IMR-90 (cell line): Measurements from ENCODE around the gene ANGPT4. TPM values are rescaled to one million over a fixed set of nuclear protein-coding genes. Genes with fewer than 3 reads are reported as not detected.

Experiments
- ATAC-seq: fragments of 200-7000 bp; cut with Tn5 transposase; 2 replicates; pipeline ENCODE4 v1.9.1; 2020; ENCODE audit warnings: low read depth, mild to moderate bottlenecking, moderate library complexity
- BruUV-seq: library from RNA; stranded (reverse); fragments of 400-500 nt; replicated peaks from 2 replicates; lab custom pipeline; 2021; lab: Mats Ljungman, UMichigan
- CTCF ChIA-PET: fragments of 300-600 bp; formaldehyde crosslinking; extraction: SDS; loops from one replicate; lab custom pipeline; 2021; ENCODE audit warnings: antibody characterized with exemption; lab: Yijun Ruan, JAX
- POLR2A ChIA-PET: fragments of 300-600 bp; sonication (Branson Sonifier 250); formaldehyde crosslinking; loops from one replicate; lab custom pipeline; 2022; ENCODE audit warnings: antibody characterized with exemption; ENCODE audit not compliant: unreplicated experiment; lab: Charles Lee
- DNase-seq: peaks from one replicate; pipeline ENCODE4 v3.0.0; 2013
- H2AFZ ChIP-seq: replicated peaks from 2 replicates; pipeline ENCODE3; 2013; ENCODE audit warnings: low read length, mild to moderate bottlenecking; ENCODE audit not compliant: poor library complexity
- H2AK5ac ChIP-seq: 2 replicates; pipeline ENCODE4 v1.6.1; 2013; ENCODE audit warnings: low read depth, low read length, inconsistent platforms
- H2AK9ac ChIP-seq: replicated peaks from 2 replicates; pipeline ENCODE3; 2013; ENCODE audit warnings: mild to moderate bottlenecking, low read depth, low read length, moderate library complexity; ENCODE audit not compliant: poor library complexity
- H2BK120ac ChIP-seq: 2 replicates; pipeline ENCODE4 v1.6.1; 2013; ENCODE audit warnings: low read depth, low read length, inconsistent platforms
- H2BK15ac ChIP-seq: 3 replicates; pipeline ENCODE4 v1.6.1; 2013; ENCODE audit warnings: low read depth, low read length, inconsistent platforms
- H2BK20ac ChIP-seq: 2 replicates; pipeline ENCODE4 v1.6.1; 2013; ENCODE audit warnings: low read depth, mild to moderate bottlenecking, inconsistent platforms, low read length, moderate library complexity
- H2BK5ac ChIP-seq: 2 replicates; pipeline ENCODE4 v1.6.1; 2013; ENCODE audit warnings: mild to moderate bottlenecking, low read depth, low read length, inconsistent platforms; ENCODE audit not compliant: poor library complexity, severe bottlenecking
- H3K14ac ChIP-seq: replicated peaks from 2 replicates; pipeline ENCODE4 v1.6.1; 2013; ENCODE audit warnings: low read depth, low read length, inconsistent platforms
- H3K18ac ChIP-seq: 2 replicates; pipeline ENCODE4 v1.6.1; 2013; ENCODE audit warnings: low read depth, low read length, control low read depth
- H3K23ac ChIP-seq: 2 replicates; pipeline ENCODE4 v1.6.1; 2013; ENCODE audit warnings: low read depth, low read length, inconsistent platforms
- H3K27ac ChIP-seq: 2 replicates; pipeline ENCODE4 v1.5.1; 2013; ENCODE audit warnings: mild to moderate bottlenecking, control low read depth, low read length; ENCODE audit not compliant: insufficient read depth
- H3K27me3 ChIP-seq: 2 replicates; pipeline ENCODE4 v1.6.1; 2013; ENCODE audit warnings: low read length; ENCODE audit not compliant: control insufficient read depth, insufficient read depth
- H3K36me3 ChIP-seq: 2 replicates; pipeline ENCODE4 v1.6.1; 2013; ENCODE audit warnings: low read length, mixed read lengths; ENCODE audit not compliant: control insufficient read depth, insufficient read depth
- H3K4ac ChIP-seq: 2 replicates; pipeline ENCODE4 v1.6.1; 2013; ENCODE audit warnings: low read depth, low read length, inconsistent platforms
- H3K4me1 ChIP-seq: 2 replicates; pipeline ENCODE4 v1.6.1; 2013; ENCODE audit warnings: low read length, mixed read lengths; ENCODE audit not compliant: control insufficient read depth, insufficient read depth
- H3K4me2 ChIP-seq: 2 replicates; pipeline ENCODE4 v1.6.1; 2013; ENCODE audit warnings: low read depth, mild to moderate bottlenecking, control low read depth, low read length, moderate library complexity
- H3K4me3 ChIP-seq: 2 replicates; pipeline ENCODE4 v1.5.1; 2013; ENCODE audit warnings: low read depth, mild to moderate bottlenecking, control low read depth, low read length, moderate library complexity; ENCODE audit not compliant: insufficient read depth
- H3K56ac ChIP-seq: 2 replicates; pipeline ENCODE4 v1.6.1; 2013; ENCODE audit warnings: low read length, inconsistent platforms; ENCODE audit not compliant: insufficient read depth; ENCODE audit errors: extremely low read depth
- H3K79me1 ChIP-seq, 2 experiments: 2 replicates each; pipeline ENCODE4 v1.6.1; 2013; ENCODE audit warnings: low read length in 2 of 2, inconsistent platforms in 1 of 2, low read depth in 1 of 2
- H3K9ac ChIP-seq: 2 replicates; pipeline ENCODE4 v1.6.1; 2013; ENCODE audit warnings: low read depth, low read length, control low read depth
- H3K9me1 ChIP-seq: 2 replicates; pipeline ENCODE4 v1.6.1; 2013; ENCODE audit warnings: low read length, inconsistent platforms; ENCODE audit not compliant: insufficient read depth
- H3K9me3 ChIP-seq: 2 replicates; pipeline ENCODE4 v1.6.1; 2013; ENCODE audit warnings: low read length; ENCODE audit not compliant: control insufficient read depth, insufficient read depth
- H4K20me1 ChIP-seq: 2 replicates; pipeline ENCODE4 v1.6.1; 2013; ENCODE audit warnings: low read length, inconsistent platforms; ENCODE audit not compliant: insufficient read depth
- H4K5ac ChIP-seq: 2 replicates; pipeline ENCODE4 v1.6.1; 2013; ENCODE audit warnings: mild to moderate bottlenecking, low read depth, low read length, control low read depth
- H4K8ac ChIP-seq, 2 experiments: 2 replicates each; pipeline ENCODE4 v1.6.1; 2013; ENCODE audit warnings: low read depth in 2 of 2, low read length in 2 of 2, control low read depth in 1 of 2, inconsistent platforms in 1 of 2
- H4K91ac ChIP-seq: 2 replicates; pipeline ENCODE4 v1.6.1; 2013; ENCODE audit warnings: low read depth, low read length, inconsistent platforms; ENCODE audit not compliant: insufficient read depth
- CEBPB ChIP-seq: IDR thresholded peaks from 2 replicates; pipeline ENCODE4 v1.6.1; 2012; ENCODE audit warnings: low read depth, low read length, improper control_type of control experiment
- CHD1 ChIP-seq: IDR thresholded peaks from 2 replicates; pipeline ENCODE4 v1.6.1; 2012; ENCODE audit warnings: low read depth, low read length, improper control_type of control experiment
- MAZ ChIP-seq: IDR thresholded peaks from 2 replicates; pipeline ENCODE4 v1.6.1; 2012; ENCODE audit warnings: low read depth, mild to moderate bottlenecking, low read length, improper control_type of control experiment, moderate library complexity, borderline replicate concordance
- MXI1 ChIP-seq: IDR thresholded peaks from 2 replicates; pipeline ENCODE4 v1.6.1; 2012; ENCODE audit warnings: low read depth, mild to moderate bottlenecking, low read length, moderate library complexity, borderline replicate concordance
- NFE2L2 ChIP-seq: fragments of 150-350 bp; IDR thresholded peaks from 2 replicates; pipeline ENCODE4 v1.6.1; 2016; ENCODE audit warnings: low read depth, mild to moderate bottlenecking, low read length
- SMC3 ChIP-seq: fragments of 150-350 bp; IDR thresholded peaks from 2 replicates; pipeline ENCODE4 v1.6.1; 2016; ENCODE audit warnings: low read depth, mild to moderate bottlenecking, antibody characterized with exemption, low read length, moderate library complexity
- USF2 ChIP-seq: fragments of 150-350 bp; IDR thresholded peaks from 2 replicates; pipeline ENCODE4 v1.6.1; 2017; ENCODE audit warnings: mild to moderate bottlenecking, antibody characterized with exemption, low read length, low read depth
- WGBS, 2 experiments: methylation state at CpG; one replicate each; pipeline versions ENCODE4 v1.1.5 to v1.1.7; 2013; ENCODE audit warnings: missing lambda C conversion rate in 2 of 2; ENCODE audit not compliant: insufficient read length in 1 of 2; ENCODE audit errors: extremely low coverage in 2 of 2; 5-methylcytosine and 5-hydroxymethylcytosine counted together
- dilution Hi-C: fragments of 300-500 bp; cut with HindIII; formaldehyde crosslinking; loops from one replicate; pipeline ENCODE4 v1.14.3; 2018; ENCODE audit warnings: low sequenced_read_pairs; ENCODE audit not compliant: unreplicated experiment
- in situ Hi-C: fragments of 300-500 bp; cut with MboI; formaldehyde crosslinking; loops from 3 replicates; pipeline ENCODE4 v1.14.3; 2019; ENCODE audit warnings: low sequenced_read_pairs, inconsistent platforms, mixed read lengths
- intact Hi-C: fragments of 100-400 bp; cut with micrococcal nuclease; formaldehyde crosslinking; loops from 2 replicates; pipeline ENCODE4 v1.10.0; 2022
- polyA plus RNA-seq, 3 experiments: library from polyadenylated mRNA; depleted of rRNA; stranded (reverse); fragments of >200 nt; gene quantifications; 2 replicates each; pipeline ENCODE4 v1.2.3, GENCODE V29; 2012; ENCODE audit warnings: low replicate concordance in 1 of 3
- total RNA-seq: library from RNA; depleted of rRNA; stranded (reverse); fragments of >200 nt; gene quantifications from 2 replicates; pipeline ENCODE4 v1.2.3, GENCODE V29; 2012
- TF ChIP-seq, protein P1 (sequence below): fragments of 150-350 bp; IDR thresholded peaks from 2 replicates; pipeline ENCODE4 v1.6.1; 2016; ENCODE audit warnings: low read depth, mild to moderate bottlenecking, low read length, moderate library complexity, borderline replicate concordance

The ANGPT4 gene
- total and polyA plus RNA-seq, 2 of the 4 experiments (the other 2 are of a cell fraction) = not detected

GRCh38 chr20:944148-944547 is 28.0 kb upstream of the ANGPT4 start:
- intact Hi-C loops = no loop called here
- CTCF ChIA-PET = no interaction called here
- no peak for TF ChIP-seq CHD1
- no peak for TF ChIP-seq SMC3
- TF ChIP-seq, protein P1, sequence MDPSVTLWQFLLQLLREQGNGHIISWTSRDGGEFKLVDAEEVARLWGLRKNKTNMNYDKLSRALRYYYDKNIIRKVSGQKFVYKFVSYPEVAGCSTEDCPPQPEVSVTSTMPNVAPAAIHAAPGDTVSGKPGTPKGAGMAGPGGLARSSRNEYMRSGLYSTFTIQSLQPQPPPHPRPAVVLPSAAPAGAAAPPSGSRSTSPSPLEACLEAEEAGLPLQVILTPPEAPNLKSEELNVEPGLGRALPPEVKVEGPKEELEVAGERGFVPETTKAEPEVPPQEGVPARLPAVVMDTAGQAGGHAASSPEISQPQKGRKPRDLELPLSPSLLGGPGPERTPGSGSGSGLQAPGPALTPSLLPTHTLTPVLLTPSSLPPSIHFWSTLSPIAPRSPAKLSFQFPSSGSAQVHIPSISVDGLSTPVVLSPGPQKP = no peak
- no peak for TF ChIP-seq MXI1
- TF ChIP-seq MAZ = no peak
- TF ChIP-seq CEBPB = no peak
- TF ChIP-seq USF2 = no peak
- TF ChIP-seq NFE2L2 = no peak

More at GRCh38 chr20:944148-944547, 28.0 kb upstream of the ANGPT4 start:
- 0% methylated on average over 1 of the region's 9 CpGs; no CpG with 5 or more reads in 1 of the 2 experiments for WGBS, 2 experiments
- no peak overlapping the region for H3K18ac ChIP-seq
- in situ Hi-C loops (no loop called here), dilution Hi-C loops (no loop called here)
- ATAC-seq (no peak), DNase-seq (no peak)
- no peak overlapping the region for H2BK120ac ChIP-seq
- no peak overlapping the region for H2AFZ ChIP-seq
- no peaks in the 10 kb centered on the region for H3K4me1 ChIP-seq
- no peaks in the 10 kb centered on the region for H4K20me1 ChIP-seq
- H4K91ac ChIP-seq = no peak overlapping the region
- POLR2A ChIA-PET = no interaction called here
- no peak overlapping the region for H4K8ac ChIP-seq
- H3K27ac ChIP-seq = no peak overlapping the region
- no peak overlapping the region for H2AK9ac ChIP-seq
- H3K4me3 ChIP-seq = no peak overlapping the region
- H3K9me3 ChIP-seq = no peaks in the 10 kb centered on the region
- no peak overlapping the region for H2AK5ac ChIP-seq
- H2BK5ac ChIP-seq = no peak overlapping the region
- H3K36me3 ChIP-seq = no peaks in the 10 kb centered on the region
- no peaks in the 10 kb centered on the region for H3K9me1 ChIP-seq
- H3K4ac ChIP-seq = no peak overlapping the region
- no peak overlapping the region for H4K5ac ChIP-seq
- no peak overlapping the region for H3K14ac ChIP-seq
- H3K56ac ChIP-seq = no peak overlapping the region
- no TSS peak for BruUV-seq
- H3K23ac ChIP-seq = no peak overlapping the region
- no peaks in the 10 kb centered on the region for H3K79me1 ChIP-seq
- H2BK15ac ChIP-seq = no peak overlapping the region
- no peak overlapping the region for H3K9ac ChIP-seq
- no peak overlapping the region for H2BK20ac ChIP-seq
- no peak overlapping the region for H3K4me2 ChIP-seq
- H3K27me3 ChIP-seq = peaks cover 1% of the 10 kb centered on the region; the same call in 1 of the 2 replicates
